ENCODE measurements around the gene CES4A.
A peak's percentile ranks its signal among the peaks of the same experiment; 100 is the strongest.
"Not testable (repeated sequence)": the region's sequence is repeated elsewhere in the genome, so short reads cannot be mapped to it uniquely, and the experiment has no call there.

CES4A gene

DNA sequence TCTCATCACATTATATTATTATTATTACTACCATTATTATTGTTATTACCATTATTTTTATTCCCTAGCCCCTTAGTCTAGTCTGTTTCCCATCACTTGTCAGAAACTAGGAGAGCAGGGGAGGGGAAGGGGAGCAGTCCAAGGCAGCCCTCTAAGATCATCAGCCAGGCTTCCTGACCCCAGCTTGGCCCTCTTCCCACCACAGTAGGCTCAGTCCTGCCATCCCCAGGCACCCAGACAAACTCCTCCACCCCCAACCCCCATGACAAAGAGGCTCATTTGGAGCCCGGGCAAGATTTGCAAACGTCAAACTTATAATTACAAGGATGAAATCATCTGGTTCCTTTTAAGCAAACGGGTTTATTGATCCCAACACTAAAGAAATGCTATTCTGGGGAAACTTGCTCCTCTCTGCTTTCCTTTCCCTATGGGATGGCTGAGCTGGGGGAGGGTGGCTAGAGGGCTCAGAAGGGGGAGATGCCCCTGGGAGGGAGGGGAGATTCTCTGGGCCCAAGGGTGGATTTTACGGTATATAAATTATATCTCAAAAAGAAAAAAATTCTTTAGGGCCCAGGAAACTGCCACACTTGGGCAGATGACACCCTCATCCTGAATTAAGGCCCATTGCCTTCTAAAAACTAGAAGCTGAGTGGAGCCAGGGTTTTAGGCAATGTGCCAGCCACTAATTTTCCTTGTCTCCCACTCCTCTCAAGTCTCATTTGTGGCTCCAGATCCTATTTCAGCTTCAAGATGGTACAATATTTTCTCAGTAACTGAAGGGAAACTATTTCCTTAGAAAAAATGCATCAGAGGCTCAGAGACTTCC is 36.2 kb downstream of the CES4A start:
- DNase-seq: no peak

DNA sequence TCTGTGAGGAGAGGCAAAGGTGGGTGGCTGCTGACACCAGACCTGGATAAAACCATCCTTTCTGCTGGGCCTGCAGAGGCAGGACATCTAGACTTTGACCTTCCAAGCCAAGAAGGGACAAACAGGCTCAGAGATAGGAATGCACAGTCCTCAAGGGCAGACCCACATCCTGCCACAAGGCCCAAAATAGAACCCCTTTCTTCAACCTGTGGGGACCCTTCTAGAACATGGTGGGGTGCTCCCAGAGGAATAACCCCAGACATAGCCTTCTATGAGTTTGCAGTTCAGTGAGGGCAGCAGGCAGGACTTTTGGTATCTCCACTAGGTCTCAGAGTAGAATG is 36.8 kb downstream of the CES4A start:
- DNase-seq: no peak

DNA sequence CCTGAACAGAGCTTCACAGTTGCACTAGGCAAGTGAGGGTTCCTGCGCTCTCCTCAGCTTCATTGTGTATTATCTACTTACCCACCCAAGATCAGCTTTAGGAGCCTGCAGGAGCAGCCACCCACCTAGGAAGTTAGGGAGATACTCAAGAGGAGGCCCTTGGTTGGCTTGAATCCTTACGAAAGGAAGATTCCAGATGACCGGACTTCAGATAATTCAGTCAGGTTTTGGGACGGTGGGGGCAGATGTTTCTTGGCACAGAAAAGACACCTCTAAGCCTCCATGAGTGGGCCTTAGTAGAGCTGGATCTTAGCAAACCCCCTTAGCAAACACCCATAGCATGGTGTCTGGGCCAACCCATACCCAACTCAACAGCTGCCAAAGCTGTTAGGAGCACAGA is 38.2 kb downstream of the CES4A start:
- no peak for DNase-seq

GRCh38 chr16:67027046-67027445 is 38.7 kb downstream of the CES4A start:
- DNase-seq: no peak

DNA sequence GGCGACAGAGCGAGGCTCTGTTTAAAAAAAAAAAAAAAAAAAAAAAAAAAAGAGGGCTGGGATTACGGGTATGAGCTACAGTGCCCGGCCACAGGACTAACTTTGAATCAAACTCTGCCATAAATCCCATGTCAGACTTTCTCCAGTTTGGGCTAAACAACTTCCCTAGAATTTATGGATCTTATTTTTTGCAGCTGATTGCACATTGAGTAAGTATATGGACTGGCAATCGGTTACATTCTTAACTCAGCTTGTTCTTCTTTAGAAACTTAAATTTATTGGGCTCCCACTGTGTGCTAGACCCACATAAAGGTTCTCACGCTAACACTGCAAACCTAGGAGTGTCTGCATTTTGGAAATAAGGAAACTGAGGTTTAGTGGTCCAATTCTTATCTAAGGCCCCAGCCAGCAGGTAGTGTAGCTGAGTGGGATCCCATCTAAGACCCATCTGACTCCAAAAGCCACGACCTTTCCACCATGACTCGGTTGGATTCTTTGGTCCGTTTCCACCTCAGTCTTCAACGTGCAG is 39.8 kb downstream of the CES4A start:
- no peak for DNase-seq

DNA sequence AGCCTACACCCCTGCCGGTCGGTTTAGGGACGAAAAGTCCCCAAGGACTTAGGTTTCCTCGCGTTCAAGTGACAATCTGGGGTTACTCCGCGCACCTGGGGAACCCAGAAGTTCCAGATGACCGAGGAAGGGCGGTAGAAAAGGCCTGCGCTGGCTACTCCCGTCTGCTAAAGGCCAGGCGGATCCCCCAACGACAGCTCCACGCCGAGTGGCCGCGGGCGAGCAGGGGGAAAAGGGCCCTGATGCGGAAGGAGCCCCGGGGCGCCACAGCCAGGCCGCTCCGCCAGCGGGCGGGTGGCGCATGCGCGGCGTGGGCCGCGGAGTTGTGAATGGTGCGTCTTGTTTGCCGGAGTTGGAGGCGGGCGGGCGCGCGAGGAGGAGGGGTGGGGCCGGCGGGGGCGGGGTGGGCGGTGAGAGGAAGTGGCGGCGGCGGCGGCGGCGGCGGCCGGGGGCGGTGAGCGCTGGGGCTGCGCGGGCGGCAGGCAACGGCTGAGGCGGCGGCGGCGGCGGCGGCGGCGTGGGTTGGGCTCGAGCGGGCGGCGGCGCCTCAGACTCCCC is 40.4 kb downstream of the CES4A start, which contains the start of gene CBFB:
TSS of gene CBFB (plus strand) at position 454 of the 558 bp plus-strand sequence. CDS start 259 bp downstream, outside the sequence.
- peak; percentile 95 for DNase-seq

GRCh38 chr16:67029254-67030096 is 41.1 kb downstream of the CES4A start:
- DNase-seq: peak; percentile 49

DNA sequence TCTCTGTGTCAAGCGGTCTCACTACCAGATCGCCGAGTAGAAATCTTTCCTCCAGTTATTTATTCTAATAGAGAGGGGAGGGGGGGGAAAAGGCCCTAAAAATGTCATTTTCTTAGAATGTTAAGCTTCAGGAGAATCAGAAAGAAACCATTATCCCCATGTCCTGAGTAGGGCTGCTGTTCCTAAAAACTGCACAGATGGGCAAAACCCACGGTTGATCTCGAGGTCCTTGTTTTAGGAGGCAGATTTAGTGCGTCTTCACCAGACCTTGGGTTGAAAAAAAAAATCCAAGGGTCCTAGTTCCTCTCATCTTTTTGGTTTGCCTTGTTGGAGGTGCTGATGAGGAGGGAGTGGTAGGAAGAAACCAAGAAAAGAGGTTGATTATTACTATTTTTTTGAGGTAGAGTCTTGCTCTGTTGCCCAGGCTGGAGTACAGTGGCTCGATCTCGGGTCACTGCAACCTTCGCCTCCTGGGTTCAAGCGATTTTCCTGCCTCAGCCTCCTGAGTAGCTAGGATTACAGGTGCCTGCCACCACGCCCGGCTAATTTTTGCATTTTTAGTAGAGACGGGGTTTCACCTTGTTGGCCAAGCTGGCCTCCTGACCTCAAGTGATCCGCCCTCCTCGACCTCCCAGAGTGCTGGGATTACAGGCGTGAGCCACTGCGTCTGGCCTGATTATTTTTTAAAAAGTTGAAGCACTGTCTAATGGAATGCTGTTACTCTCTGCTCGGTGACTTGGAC is 42.0 kb downstream of the CES4A start:
- no peak for DNase-seq

- no peak for DNase-seq
Observed at GRCh38 chr16:67034487-67034886, 46.1 kb downstream of the CES4A start.

- no peak for DNase-seq
Observed at GRCh38 chr16:67035364-67035763, 47.0 kb downstream of the CES4A start.

- no peak for DNase-seq
Observed at GRCh38 chr16:67036323-67036741, 47.9 kb downstream of the CES4A start.

- DNase-seq: no peak
Observed at GRCh38 chr16:67039260-67040020, 51.1 kb downstream of the CES4A start.

DNA sequence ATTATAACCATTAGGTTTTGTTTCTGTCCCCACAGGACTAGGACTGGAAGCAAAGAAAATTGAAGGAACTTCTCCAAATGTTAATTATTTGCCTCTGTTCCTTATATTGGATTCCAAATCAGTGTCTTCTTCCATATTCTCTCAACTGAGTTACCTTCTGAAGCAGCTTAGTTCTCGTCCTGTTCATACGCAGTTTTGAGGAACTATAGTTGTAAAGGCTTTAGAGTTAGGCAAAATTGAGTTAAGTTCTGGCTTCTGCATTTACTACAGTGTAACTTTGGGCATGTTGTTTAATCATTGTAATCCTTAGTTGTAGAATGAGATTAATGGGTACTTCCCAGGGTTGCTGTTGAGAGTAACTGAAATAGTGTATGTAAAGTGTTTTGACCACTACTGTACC is 51.8 kb downstream of the CES4A start:
- no peak for DNase-seq

DNA sequence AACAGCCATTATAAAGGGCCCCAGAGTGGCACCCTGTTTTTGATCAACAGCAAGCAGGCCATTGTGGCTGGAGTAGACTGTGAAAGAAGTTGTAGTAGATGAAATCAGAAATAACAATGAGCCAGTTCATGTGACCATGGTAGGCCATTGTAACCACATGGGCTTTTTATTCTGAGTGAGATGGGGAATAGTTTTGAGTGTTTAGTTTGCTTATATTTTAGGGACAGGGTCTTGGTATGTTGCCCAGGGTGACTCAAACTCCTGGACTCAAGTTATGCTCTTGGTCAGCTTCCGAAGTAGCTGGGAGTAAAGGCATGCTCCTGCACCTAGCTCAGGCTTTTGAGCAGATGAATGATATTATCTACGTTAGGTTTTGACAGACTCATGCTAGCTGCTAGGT is 52.5 kb downstream of the CES4A start:
- no peak for DNase-seq

GRCh38 chr16:67041520-67041919 is 53.1 kb downstream of the CES4A start:
- DNase-seq: not testable (repeated sequence)

GRCh38 chr16:67043420-67043819 is 55.0 kb downstream of the CES4A start:
- DNase-seq: no peak

DNA sequence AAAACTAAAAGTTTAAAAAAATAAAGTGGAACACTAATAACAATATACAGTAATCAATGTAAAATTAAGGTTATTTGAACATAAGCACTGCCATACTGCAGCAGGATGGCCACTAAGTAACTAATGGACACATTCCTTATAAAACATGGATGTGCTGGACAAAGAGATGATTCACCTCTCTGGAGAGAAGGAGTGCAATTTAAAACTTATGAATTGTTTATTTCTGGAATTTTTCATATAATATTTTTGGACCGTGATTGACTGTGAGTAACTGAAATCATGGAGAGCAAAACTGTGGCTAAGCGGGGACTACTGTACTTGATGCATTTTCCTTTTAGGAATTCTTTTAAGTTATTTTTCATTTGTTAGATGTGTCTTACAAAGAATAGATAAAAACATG is 62.4 kb downstream of the CES4A start:
- no peak for DNase-seq

DNA sequence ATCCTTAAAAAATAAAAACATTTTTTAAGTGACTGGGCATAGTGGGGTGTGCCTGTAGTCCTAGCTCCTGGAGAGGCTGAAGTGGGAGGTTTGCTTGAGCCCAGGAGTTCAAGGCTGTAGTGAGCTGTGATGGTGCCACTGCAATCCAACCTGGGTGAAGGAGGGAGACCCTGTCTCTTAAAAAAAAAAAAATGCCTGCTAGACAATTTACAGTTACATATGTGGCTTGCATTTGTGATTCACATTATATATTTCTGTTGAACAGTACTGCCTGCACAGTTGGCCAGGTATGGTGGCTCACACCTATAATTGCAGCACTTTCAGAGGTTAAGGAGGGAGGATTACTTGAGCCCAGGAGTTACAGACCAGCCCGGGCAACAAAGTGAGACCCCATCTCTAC is 64.0 kb downstream of the CES4A start:
- no peak for DNase-seq

DNA sequence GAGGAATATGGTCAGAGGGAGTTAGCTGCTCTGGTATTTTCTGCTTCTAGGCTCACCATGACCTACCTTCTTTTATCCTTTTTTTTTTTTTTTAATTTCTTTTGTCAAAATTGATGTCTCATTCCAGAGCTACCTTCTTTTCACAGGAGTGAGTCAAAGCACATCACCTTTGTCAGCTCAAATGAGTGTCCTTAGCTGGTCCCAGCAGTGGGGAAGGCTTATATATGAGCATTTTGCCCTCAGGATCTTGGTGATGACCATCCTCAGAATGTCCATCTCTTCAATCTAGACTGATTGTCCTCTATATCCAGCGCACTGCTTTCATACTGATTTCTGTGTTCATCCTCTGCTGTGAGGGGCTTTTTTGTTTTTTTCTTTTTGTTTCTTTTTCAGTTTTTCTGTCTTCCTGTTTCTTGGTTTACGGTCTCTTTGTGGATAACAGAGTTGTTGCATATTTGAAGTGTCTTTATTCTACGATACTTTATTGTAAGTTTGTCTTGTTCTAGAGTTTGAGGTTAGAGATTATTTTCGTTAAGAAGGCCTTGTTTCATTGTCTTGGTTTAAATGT is 65.5 kb downstream of the CES4A start:
- no peak for DNase-seq

GRCh38 chr16:67054901-67055300 is 66.5 kb downstream of the CES4A start:
- no peak for DNase-seq

DNA sequence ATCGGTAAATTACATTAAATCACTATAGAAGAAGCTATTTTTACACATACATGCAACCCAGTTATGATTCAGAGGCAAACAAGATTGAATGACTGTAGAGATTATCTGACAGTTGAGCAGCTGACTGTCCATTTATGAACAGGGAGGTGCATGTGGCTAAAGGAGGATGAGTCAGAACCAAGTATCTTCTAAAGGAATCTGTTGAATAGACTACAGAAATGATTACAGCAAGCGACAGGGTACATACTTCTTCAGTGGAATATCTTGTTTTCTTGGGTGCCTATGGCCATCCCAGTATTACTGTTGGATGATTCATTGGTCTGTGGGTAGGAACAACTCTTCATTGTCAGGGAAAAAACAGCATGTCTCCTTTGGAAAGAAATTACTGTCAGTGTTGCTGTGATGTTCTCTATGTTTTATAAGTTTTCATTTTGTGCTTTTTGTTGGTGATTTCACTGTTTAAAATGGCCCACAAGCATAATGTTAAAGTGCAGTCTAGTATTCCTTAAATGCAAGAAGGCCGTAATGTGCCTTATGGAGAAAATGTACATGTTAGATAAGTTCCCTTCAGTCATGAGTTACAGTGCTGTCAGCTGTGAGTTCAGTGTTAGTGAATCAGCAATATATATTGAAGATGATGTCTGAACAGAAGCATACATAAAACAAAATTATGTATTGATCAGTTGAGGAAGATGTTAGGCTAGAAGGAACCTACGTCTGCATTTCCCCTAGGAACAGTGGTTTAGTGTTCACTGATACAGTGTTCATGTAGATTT is 67.5 kb downstream of the CES4A start:
- DNase-seq: no peak

Measured in CD4-positive, alpha-beta T cell treated with Interleukin-15 for 1 hour (primary cell).